D721Med (cell line): ENCODE results near the gene DDX10.

Experiments
- DNase-seq: peaks from one replicate; pipeline ENCODE4 v3.0.0; 2011; ENCODE audit warnings: low spot score; ENCODE audit not compliant: insufficient read length
- FAIRE-seq: peaks from 2 replicates; lab custom pipeline; 2011; peaks lifted over from hg19 to GRCh38; lab: Jason Lieb, UNC
- CTCF ChIP-seq: IDR thresholded peaks from 2 replicates; pipeline ENCODE4 v1.5.1; 2012; ENCODE audit warnings: mild to moderate bottlenecking, control low read depth; ENCODE audit not compliant: insufficient read depth; ENCODE audit errors: missing control alignments

The DDX10 gene

DNA sequence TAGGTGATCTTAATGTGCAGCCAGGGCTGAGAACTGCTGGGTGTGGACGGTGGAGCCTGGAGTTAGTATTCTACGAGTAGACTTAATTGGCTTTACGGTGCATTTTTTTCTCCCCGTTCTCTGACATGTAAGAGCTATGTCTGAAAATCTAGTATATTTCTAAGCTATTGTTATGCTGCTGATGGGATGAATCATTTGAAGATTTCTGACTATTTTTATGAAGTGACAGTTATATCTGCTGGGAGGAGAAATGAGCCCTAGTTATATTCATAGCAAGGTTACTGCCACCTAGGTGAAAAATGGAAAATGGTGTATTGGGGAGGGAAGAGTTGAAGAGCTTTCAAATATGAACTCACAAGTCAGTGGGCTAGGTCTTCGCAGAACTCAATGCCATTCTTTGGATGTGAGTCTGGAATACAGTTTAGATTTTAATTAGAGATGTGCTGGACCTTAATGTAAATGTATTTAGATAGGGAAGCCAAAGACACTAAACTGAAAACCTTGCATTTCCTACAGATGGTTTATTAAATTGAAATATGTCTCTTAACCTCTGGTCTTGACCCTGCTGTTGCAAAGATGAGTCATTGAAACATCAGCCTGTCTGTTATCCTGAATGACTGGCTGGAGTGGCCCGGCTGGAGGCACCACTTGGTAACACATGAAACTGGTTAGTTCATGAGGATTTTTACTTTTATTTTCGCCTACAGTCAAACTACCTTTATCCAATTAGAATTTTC, 293.7 kb downstream of the DDX10 start:
- TF ChIP-seq CTCF: no peak
- DNase-seq (no peak), FAIRE-seq (no peak)

- no peak for TF ChIP-seq CTCF
- FAIRE-seq (no peak), DNase-seq (no peak)
Measured at GRCh38 chr11:108959105-108959761, 294.4 kb downstream of the DDX10 start.

DNA sequence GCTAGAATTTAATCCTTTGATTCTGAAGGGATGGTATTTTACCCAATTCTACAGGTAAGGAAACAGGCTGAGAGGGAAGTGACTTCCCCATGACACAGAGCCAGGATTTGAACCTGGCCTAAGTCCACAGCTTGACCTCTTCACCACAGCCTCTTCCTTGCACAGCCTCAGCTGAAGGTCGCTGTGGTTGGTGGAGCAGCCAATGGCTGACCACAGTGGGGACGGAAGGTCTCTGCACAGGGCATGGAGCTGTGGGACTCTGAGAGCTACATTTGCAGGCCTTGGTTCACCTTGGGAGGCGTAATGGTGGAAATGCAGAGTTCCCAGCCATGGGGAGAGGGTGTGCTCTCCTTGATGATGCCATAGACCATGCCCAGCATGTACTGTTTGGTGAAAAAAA, 295.0 kb downstream of the DDX10 start:
- TF ChIP-seq CTCF: no peak

GRCh38 chr11:108960501-108960900, 295.6 kb downstream of the DDX10 start:
- DNase-seq: no peak
- TF ChIP-seq CTCF: no peak
- FAIRE-seq: no peak

More for the DNA sequence above, 295.0 kb downstream of the DDX10 start:
- FAIRE-seq: no peak
- DNase-seq: no peak

- no peak for TF ChIP-seq CTCF
- DNase-seq: no peak
- no peak for FAIRE-seq
Measured at GRCh38 chr11:108961095-108961494, 296.2 kb downstream of the DDX10 start.

DNA sequence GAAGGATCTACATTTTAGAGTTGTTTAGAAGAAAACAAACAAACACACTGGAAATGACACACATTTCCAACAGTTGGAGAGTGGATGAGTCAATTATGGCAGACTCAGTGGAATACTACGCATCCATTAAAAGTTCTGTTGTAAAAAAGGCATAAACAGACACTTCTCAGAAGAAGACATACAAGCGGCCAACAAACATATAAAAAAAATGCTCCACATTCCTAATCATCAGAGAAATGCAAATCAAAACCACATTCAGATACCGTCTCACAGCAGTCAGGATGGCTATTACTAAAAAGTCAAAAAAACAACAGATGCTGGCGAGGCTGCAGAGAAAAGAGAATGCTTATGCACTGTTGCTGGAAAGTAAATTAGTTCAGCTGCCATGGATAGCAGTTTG, 298.2 kb downstream of the DDX10 start:
- no peak for DNase-seq
- no peak for TF ChIP-seq CTCF
- no peak for FAIRE-seq

GRCh38 chr11:108965306-108966001, 300.6 kb downstream of the DDX10 start:
- TF ChIP-seq CTCF: no peak
- FAIRE-seq (no peak), DNase-seq (no peak)
